H1 (cell line): ENCODE measurements around the gene PGAM1. TPM values are rescaled to one million over a fixed set of nuclear protein-coding genes. Genes with fewer than 3 reads are reported as not detected.

ENCODE experiments used
- CTCF ChIA-PET: fragments of 300-600 bp; sonication (Branson Sonifier 250); formaldehyde crosslinking; loops from one replicate; lab custom pipeline; 2021; ENCODE audit not compliant: partially characterized antibody; lab: Charles Lee
- POLR2A ChIA-PET: fragments of 300-600 bp; sonication (Branson Sonifier 250); formaldehyde crosslinking; loops from one replicate; lab custom pipeline; 2021; ENCODE audit warnings: inconsistent platforms; ENCODE audit not compliant: partially characterized antibody; lab: Charles Lee
- DNase-seq, 2 experiments: peaks; one replicate each; pipeline versions ENCODE4 v3.0.0 to v3.0.0-alpha.2; 2010 to 2022; ENCODE audit warnings: low spot score in 2 of 2, low read depth in 1 of 2, mixed read lengths in 1 of 2
- FAIRE-seq: peaks from 2 replicates; lab custom pipeline; 2011; peaks lifted over from hg19 to GRCh38; lab: Jason Lieb, UNC
- H2AFZ ChIP-seq: 2 replicates; pipeline ENCODE4 v1.8.1; 2012; ENCODE audit warnings: low read length, inconsistent platforms
- H2AK5ac ChIP-seq: 2 replicates; pipeline ENCODE4 v1.6.1; 2013; ENCODE audit warnings: low read depth, low read length
- H2BK120ac ChIP-seq: replicated peaks from 2 replicates; pipeline ENCODE3; 2013; ENCODE audit warnings: low read depth, low read length, inconsistent platforms
- H2BK12ac ChIP-seq: 2 replicates; pipeline ENCODE4 v1.6.1; 2013; ENCODE audit warnings: low read depth, low read length
- H2BK15ac ChIP-seq: 2 replicates; pipeline ENCODE4 v1.6.1; 2013; ENCODE audit warnings: low read length
- H2BK20ac ChIP-seq: 2 replicates; pipeline ENCODE4 v1.6.1; 2013; ENCODE audit warnings: low read length
- H2BK5ac ChIP-seq: 2 replicates; pipeline ENCODE4 v1.6.1; 2013; ENCODE audit warnings: low read depth, low read length
- H3K14ac ChIP-seq: 2 replicates; pipeline ENCODE4 v1.6.1; 2013; ENCODE audit warnings: inconsistent platforms; ENCODE audit not compliant: insufficient read length
- H3K18ac ChIP-seq: 2 replicates; pipeline ENCODE4 v1.6.1; 2013; ENCODE audit warnings: low read length; ENCODE audit errors: extremely low read depth
- H3K23ac ChIP-seq: 2 replicates; pipeline ENCODE4 v1.6.1; 2013; ENCODE audit warnings: inconsistent platforms; ENCODE audit not compliant: insufficient read length
- H3K23me2 ChIP-seq: 2 replicates; pipeline ENCODE4 v1.6.1; 2013; ENCODE audit warnings: low read depth, low read length
- H3K27ac ChIP-seq: 2 replicates; pipeline ENCODE4 v1.6.1; 2011; ENCODE audit warnings: low read depth, low read length, inconsistent platforms
- H3K27me3 ChIP-seq, 4 experiments: replicated peaks in 1 of 4; 1 replicate in 1 of 4; 2 replicates in 3 of 4; pipeline versions ENCODE4 v1.6.1 to v1.8.1; 2011 to 2013; ENCODE audit warnings: low read length in 3 of 4, mild to moderate bottlenecking in 3 of 4, inconsistent platforms in 2 of 4, mixed read lengths in 2 of 4, moderate library complexity in 1 of 4; ENCODE audit not compliant: control insufficient read depth in 3 of 4, insufficient read depth in 3 of 4; ENCODE audit errors: extremely low read depth in 1 of 4
- H3K36me3 ChIP-seq, 4 experiments: 2 replicates each; pipeline versions ENCODE4 v1.6.1 to v1.8.1; 2011 to 2013; ENCODE audit warnings: mild to moderate bottlenecking in 4 of 4, low read length in 3 of 4, moderate library complexity in 2 of 4, control low read depth in 1 of 4, inconsistent platforms in 1 of 4; ENCODE audit not compliant: insufficient read depth in 4 of 4, control insufficient read depth in 2 of 4
- H3K4ac ChIP-seq: replicated peaks from 2 replicates; pipeline ENCODE3; 2013; ENCODE audit warnings: low read length, low read depth, mixed read lengths, inconsistent platforms; ENCODE audit not compliant: insufficient read length
- H3K4me1 ChIP-seq, 4 experiments: replicated peaks in 1 of 4; 1 replicate in 1 of 4; 2 replicates in 3 of 4; pipeline versions ENCODE4 v1.6.1 to v1.8.1; 2011 to 2013; ENCODE audit warnings: low read length in 3 of 4, inconsistent platforms in 2 of 4, mixed read lengths in 1 of 4; ENCODE audit not compliant: insufficient read depth in 4 of 4, control insufficient read depth in 3 of 4
- H3K4me2 ChIP-seq, 2 experiments: 2 replicates each; pipeline versions ENCODE4 v1.6.1 to v1.8.1; 2011 to 2013; ENCODE audit warnings: low read depth in 2 of 2, low read length in 2 of 2, control low read depth in 1 of 2, inconsistent platforms in 1 of 2, mild to moderate bottlenecking in 1 of 2; ENCODE audit not compliant: insufficient read depth in 1 of 2
- H3K4me3 ChIP-seq, 4 experiments: fragments of 200-600, 300-600 bp in 1 of 4; sonication (generic), shearing (Covaris generic), sonication (Bioruptor Twin) in 1 of 4; 2 replicates each; pipeline versions ENCODE4 v1.5.1 to v1.8.1; 2011 to 2016; ENCODE audit warnings: low read length in 4 of 4, low read depth in 3 of 4, control low read depth in 2 of 4, inconsistent platforms in 2 of 4, mild to moderate bottlenecking in 2 of 4, mixed read lengths in 1 of 4, moderate library complexity in 1 of 4; ENCODE audit not compliant: insufficient read depth in 2 of 4; ENCODE audit errors: extremely low read depth in 1 of 4
- H3K56ac ChIP-seq: replicated peaks from 2 replicates; pipeline ENCODE3; 2013; ENCODE audit warnings: low read depth, mild to moderate bottlenecking, mixed read lengths, low read length, inconsistent platforms; ENCODE audit not compliant: insufficient read length
- H3K79me1 ChIP-seq: 2 replicates; pipeline ENCODE4 v1.6.1; 2013; ENCODE audit warnings: low read depth, low read length, control low read depth
- H3K79me2 ChIP-seq, 2 experiments: 2 replicates each; pipeline versions ENCODE4 v1.6.1 to v1.8.1; 2012 to 2013; ENCODE audit warnings: low read length in 2 of 2, mild to moderate bottlenecking in 2 of 2, inconsistent platforms in 1 of 2; ENCODE audit not compliant: insufficient read depth in 2 of 2, control insufficient read depth in 1 of 2
- H3K9ac ChIP-seq, 4 experiments: replicated peaks in 1 of 4; 1 replicate in 1 of 4; 2 replicates in 3 of 4; pipeline versions ENCODE4 v1.6.1 to v1.8.1; 2011 to 2013; ENCODE audit warnings: low read depth in 3 of 4, low read length in 3 of 4, control low read depth in 2 of 4, mild to moderate bottlenecking in 2 of 4, moderate library complexity in 2 of 4, inconsistent platforms in 1 of 4; ENCODE audit errors: extremely low read depth in 1 of 4
- H3K9me3 ChIP-seq, 2 experiments: 2 replicates each; pipeline versions ENCODE4 v1.6.1 to v1.8.1; 2012 to 2013; ENCODE audit warnings: mild to moderate bottlenecking in 2 of 2, moderate library complexity in 2 of 2, control low read depth in 1 of 2, inconsistent platforms in 1 of 2, low read depth in 1 of 2, low read length in 1 of 2, mixed read lengths in 1 of 2; ENCODE audit not compliant: insufficient read depth in 2 of 2
- H4K20me1 ChIP-seq, 2 experiments: replicated peaks in 1 of 2; 2 replicates each; pipeline versions ENCODE3 to v1.8.1; 2011 to 2013; ENCODE audit warnings: inconsistent platforms in 2 of 2, low read length in 2 of 2, mild to moderate bottlenecking in 1 of 2; ENCODE audit not compliant: insufficient read depth in 2 of 2, control insufficient read depth in 1 of 2
- H4K5ac ChIP-seq: 2 replicates; pipeline ENCODE4 v1.6.1; 2013; ENCODE audit warnings: low read length, low read depth, mixed read lengths, inconsistent platforms; ENCODE audit not compliant: insufficient read length
- H4K8ac ChIP-seq: 2 replicates; pipeline ENCODE4 v1.8.0; 2013; ENCODE audit warnings: mild to moderate bottlenecking, moderate library complexity, low read length, inconsistent platforms; ENCODE audit not compliant: insufficient read depth; ENCODE audit errors: extremely low read depth
- H4K91ac ChIP-seq: replicated peaks from 2 replicates; pipeline ENCODE3; 2013; ENCODE audit warnings: low read length, mixed read lengths, inconsistent platforms; ENCODE audit not compliant: insufficient read length
- BCL11A ChIP-seq, 2 experiments: IDR thresholded peaks; one replicate each; pipeline ENCODE4 v1.6.1; 2011; ENCODE audit warnings: low read depth in 2 of 2, low read length in 2 of 2, mild to moderate bottlenecking in 2 of 2
- RAD21 ChIP-seq, 2 experiments: IDR thresholded peaks in 1 of 2; conservative IDR thresholded peaks in 1 of 2; 2 replicates each; pipeline ENCODE4 v1.6.1; 2011; ENCODE audit warnings: low read depth in 2 of 2, low read length in 2 of 2, improper control_type of control experiment in 1 of 2, inconsistent platforms in 1 of 2, mild to moderate bottlenecking in 1 of 2, moderate library complexity in 1 of 2
- SIN3A ChIP-seq, 2 experiments: IDR thresholded peaks in 1 of 2; conservative IDR thresholded peaks in 1 of 2; 2 replicates each; pipeline ENCODE4 v1.6.1; 2011 to 2012; ENCODE audit warnings: low read length in 2 of 2, improper control_type of control experiment in 1 of 2, low read depth in 1 of 2, mild to moderate bottlenecking in 1 of 2
- SRF ChIP-seq: IDR thresholded peaks from 2 replicates; pipeline ENCODE4 v1.6.1; 2011; ENCODE audit warnings: mild to moderate bottlenecking, low read depth, low read length, moderate library complexity
- WGBS, 2 experiments: shearing (Covaris generic) in 1 of 2; methylation state at CpG; one replicate each; pipeline versions ENCODE4 v1.1.6 to v1.1.7; 2013 to 2015; ENCODE audit warnings: low lambda C conversion rate in 2 of 2, mixed read lengths in 2 of 2, inconsistent platforms in 1 of 2, low coverage in 1 of 2, missing lambda C conversion rate in 1 of 2; ENCODE audit not compliant: insufficient replicate concordance in 2 of 2, insufficient coverage in 1 of 2, insufficient read length in 1 of 2; ENCODE audit errors: extremely low coverage in 1 of 2, missing lambda C conversion rate in 1 of 2; 5-methylcytosine and 5-hydroxymethylcytosine counted together
- polyA plus RNA-seq, 7 experiments: library from polyadenylated mRNA; depleted of rRNA in 3 of 7; stranded (reverse) in 5 of 7; unstranded in 2 of 7; fragments of >200 nt in 5 of 7; fragments of 200-250 nt in 2 of 7; gene quantifications; 1 replicate in 5 of 7; 2 replicates in 1 of 7; 4 replicates in 1 of 7; pipeline versions ENCODE4 v1.2.1 to v1.2.3, GENCODE V29; 2011 to 2013; ENCODE audit warnings: missing spikeins in 2 of 7, mixed read lengths in 2 of 7
- total RNA-seq: library from RNA; stranded (reverse); fragmentation: NEBNext Ultra II Directional; extraction: Animal tissue kit (Norgen Biotek cat#: 25700); gene quantifications from 2 replicates; pipeline ENCODE4 v1.2.1, GENCODE V29; 2021
- TF ChIP-seq, protein P1 (sequence below): IDR thresholded peaks from 2 replicates; pipeline ENCODE4 v1.6.1; 2011; ENCODE audit warnings: low read depth, mild to moderate bottlenecking, low read length; ENCODE audit not compliant: insufficient read depth
- TF ChIP-seq, protein P2 (sequence below): IDR thresholded peaks from 2 replicates; pipeline ENCODE4 v1.6.1; 2011; ENCODE audit warnings: low read length, improper control_type of control experiment

PGAM1 gene
- total and polyA plus RNA-seq, 2 of the 8 experiments (the other 6 are each of a cell fraction or from before 2014, with no cell fraction given), result 791 to 799 TPM

GRCh38 chr10:97465982-97466381 lies 40.0 kb downstream of the PGAM1 start:
- H2BK15ac ChIP-seq, result no peak overlapping the region
- WGBS, 2 experiments, result 89% methylated on average over 7 of the region's 7 CpGs; no CpG with 5 or more reads in 1 of the 2 experiments
- no peak for FAIRE-seq

More at GRCh38 chr10:97465982-97466381, 40.0 kb downstream of the PGAM1 start:
- H3K23ac ChIP-seq, result no peak overlapping the region
- H2AFZ ChIP-seq, result no peak overlapping the region
- H3K4me3 ChIP-seq, result no peak overlapping the region
- POLR2A ChIA-PET, result interaction anchor here (0.8 to 12.5 kb wide), 6 partner anchors 10 to 67 kb away, joined by 3 to 105 read pairs (median 8); no protein-coding TSS in a partner anchor
- no peak overlapping the region for H4K91ac ChIP-seq
- no peak overlapping the region for H3K27ac ChIP-seq
- no peak overlapping the region for H2AK5ac ChIP-seq
- H3K4ac ChIP-seq, result no peak overlapping the region
- no peak overlapping the region for H3K4me2 ChIP-seq
- no peaks in the 10 kb centered on the region for H3K23me2 ChIP-seq
- CTCF ChIA-PET, result interaction anchor here (0.7 to 5.5 kb wide), 17 partner anchors 8 to 148 kb away, joined by 3 to 65 read pairs (median 5); partner anchors contain the start of gene ANKRD2
- no peak overlapping the region for H3K9ac ChIP-seq
- H2BK20ac ChIP-seq, result no peak overlapping the region
- H4K5ac ChIP-seq, result no peak overlapping the region
- H3K79me2 ChIP-seq, result no peaks in the 10 kb centered on the region
- H2BK5ac ChIP-seq, result no peak overlapping the region
- no peaks in the 10 kb centered on the region for H3K27me3 ChIP-seq
- no peak overlapping the region for H4K8ac ChIP-seq
- no peak overlapping the region for H3K56ac ChIP-seq
- H3K18ac ChIP-seq, result no peak overlapping the region
- no peak overlapping the region for H3K14ac ChIP-seq
- H3K9me3 ChIP-seq, result no peaks in the 10 kb centered on the region
- TF ChIP-seq, protein P1, sequence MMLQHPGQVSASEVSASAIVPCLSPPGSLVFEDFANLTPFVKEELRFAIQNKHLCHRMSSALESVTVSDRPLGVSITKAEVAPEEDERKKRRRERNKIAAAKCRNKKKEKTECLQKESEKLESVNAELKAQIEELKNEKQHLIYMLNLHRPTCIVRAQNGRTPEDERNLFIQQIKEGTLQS, result no peak
- TF ChIP-seq SRF (no peak), RAD21 (IDR thresholded peaks at IDR 0.05 in 1 of 2, conservative IDR thresholded peaks at IDR 0.05 in 1 of 2; ENCODE audit: low read depth in 2 of 2, low read length in 2 of 2) (no peak), SIN3A (conservative IDR thresholded peaks at IDR 0.05 in 1 of 2, IDR thresholded peaks at IDR 0.05 in 1 of 2; ENCODE audit: low read depth in 1 of 2, low read length in 2 of 2) (no peak), BCL11A (IDR thresholded peaks at IDR 0.05; ENCODE audit: low read depth in 2 of 2, low read length in 2 of 2) (no peak)
- TF ChIP-seq, protein P2, sequence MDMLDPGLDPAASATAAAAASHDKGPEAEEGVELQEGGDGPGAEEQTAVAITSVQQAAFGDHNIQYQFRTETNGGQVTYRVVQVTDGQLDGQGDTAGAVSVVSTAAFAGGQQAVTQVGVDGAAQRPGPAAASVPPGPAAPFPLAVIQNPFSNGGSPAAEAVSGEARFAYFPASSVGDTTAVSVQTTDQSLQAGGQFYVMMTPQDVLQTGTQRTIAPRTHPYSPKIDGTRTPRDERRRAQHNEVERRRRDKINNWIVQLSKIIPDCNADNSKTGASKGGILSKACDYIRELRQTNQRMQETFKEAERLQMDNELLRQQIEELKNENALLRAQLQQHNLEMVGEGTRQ, result no peak
- no peaks in the 10 kb centered on the region for H3K4me1 ChIP-seq
- H2BK120ac ChIP-seq, result no peak overlapping the region
- no peak overlapping the region for H2BK12ac ChIP-seq
- no peak for DNase-seq
- H4K20me1 ChIP-seq, result peaks cover 3 to 4% of the 10 kb centered on the region in 2 experiments
- peaks cover 36 to 88% (median 74%) of the 10 kb centered on the region in 4 experiments for H3K36me3 ChIP-seq
- no peaks in the 10 kb centered on the region for H3K79me1 ChIP-seq
